Type B pancreatic cell (in vitro differentiated cells): Measurements from ENCODE around the gene SLC25A30. TPM values are rescaled to one million over a fixed set of nuclear protein-coding genes. Genes with fewer than 3 reads are reported as not detected.

Source experiments
- DNase-seq: peaks from one replicate; pipeline ENCODE4 v3.0.0; 2021; ENCODE audit warnings: mixed read lengths; ENCODE audit not compliant: unreplicated experiment; ENCODE audit errors: extremely low spot score
- H3K27ac Mint-ChIP-seq: 2 replicates; pipeline ENCODE4 v1.8.0; 2021; ENCODE audit warnings: mild to moderate bottlenecking, mixed read lengths
- H3K27me3 Mint-ChIP-seq: 2 replicates; pipeline ENCODE4 v1.8.0; 2021; ENCODE audit warnings: mixed read lengths
- H3K36me3 Mint-ChIP-seq: 2 replicates; pipeline ENCODE4 v1.8.0; 2021; ENCODE audit warnings: mixed read lengths
- H3K4me1 Mint-ChIP-seq: one replicate; pipeline ENCODE4 v1.8.0; 2021; ENCODE audit warnings: mixed read lengths; ENCODE audit not compliant: unreplicated experiment
- H3K4me3 Mint-ChIP-seq: 2 replicates; pipeline ENCODE4 v1.8.0; 2021; ENCODE audit warnings: mild to moderate bottlenecking, mixed read lengths
- H3K9me3 Mint-ChIP-seq: 2 replicates; pipeline ENCODE4 v1.8.0; 2021; ENCODE audit warnings: mixed read lengths
- total RNA-seq: library from RNA; stranded (reverse); gene quantifications from 2 replicates; pipeline ENCODE4 v1.2.1, GENCODE V29; 2021; ENCODE audit warnings: low replicate concordance
- TF ChIP-seq, protein P1 (sequence below): fragments of 200-600 bp; sonication (generic); conservative IDR thresholded peaks from 2 replicates; pipeline ENCODE4 v1.5.0; 2021; ENCODE audit warnings: antibody characterized with exemption, mild to moderate bottlenecking

SLC25A30 gene
- total RNA-seq, 1 donor from 2014 or later = 7.6 TPM

DNA sequence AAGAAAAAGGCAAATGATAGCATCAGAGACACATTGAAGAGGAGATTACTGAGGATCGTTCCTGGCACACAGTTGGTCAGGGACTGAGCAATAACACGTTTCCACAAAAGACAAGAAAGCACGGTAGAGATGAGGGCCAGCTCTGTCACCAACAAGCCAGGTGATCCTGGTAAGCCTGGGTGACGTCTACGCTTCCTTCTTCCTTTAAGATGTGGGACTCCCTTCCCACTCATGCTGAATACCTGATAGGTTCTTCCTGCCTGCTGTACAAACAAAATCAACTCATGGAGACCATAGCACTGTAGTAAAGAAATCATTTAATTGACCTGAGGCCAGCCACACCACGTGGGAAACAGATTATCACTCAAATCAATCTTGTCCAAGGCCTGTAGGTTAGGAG, 26.9 kb upstream of the SLC25A30 start:
- peaks cover 10% of the 10 kb centered on the region for H3K4me1 Mint-ChIP-seq
- H3K27ac Mint-ChIP-seq = no peak overlapping the region
- TF ChIP-seq, protein P1, sequence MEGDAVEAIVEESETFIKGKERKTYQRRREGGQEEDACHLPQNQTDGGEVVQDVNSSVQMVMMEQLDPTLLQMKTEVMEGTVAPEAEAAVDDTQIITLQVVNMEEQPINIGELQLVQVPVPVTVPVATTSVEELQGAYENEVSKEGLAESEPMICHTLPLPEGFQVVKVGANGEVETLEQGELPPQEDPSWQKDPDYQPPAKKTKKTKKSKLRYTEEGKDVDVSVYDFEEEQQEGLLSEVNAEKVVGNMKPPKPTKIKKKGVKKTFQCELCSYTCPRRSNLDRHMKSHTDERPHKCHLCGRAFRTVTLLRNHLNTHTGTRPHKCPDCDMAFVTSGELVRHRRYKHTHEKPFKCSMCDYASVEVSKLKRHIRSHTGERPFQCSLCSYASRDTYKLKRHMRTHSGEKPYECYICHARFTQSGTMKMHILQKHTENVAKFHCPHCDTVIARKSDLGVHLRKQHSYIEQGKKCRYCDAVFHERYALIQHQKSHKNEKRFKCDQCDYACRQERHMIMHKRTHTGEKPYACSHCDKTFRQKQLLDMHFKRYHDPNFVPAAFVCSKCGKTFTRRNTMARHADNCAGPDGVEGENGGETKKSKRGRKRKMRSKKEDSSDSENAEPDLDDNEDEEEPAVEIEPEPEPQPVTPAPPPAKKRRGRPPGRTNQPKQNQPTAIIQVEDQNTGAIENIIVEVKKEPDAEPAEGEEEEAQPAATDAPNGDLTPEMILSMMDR = no peak
- H3K4me3 Mint-ChIP-seq = no peak overlapping the region
- no peaks in the 10 kb centered on the region for H3K36me3 Mint-ChIP-seq
- H3K27me3 Mint-ChIP-seq = peaks cover 18% of the 10 kb centered on the region
- DNase-seq = no peak
- no peaks in the 10 kb centered on the region for H3K9me3 Mint-ChIP-seq

GRCh38 chr13:45441633-45442032, 23.5 kb upstream of the SLC25A30 start:
- Mint-ChIP-seq H3K9me3 (no peaks in the 10 kb centered on the region), H3K27me3 (peaks cover 9% of the 10 kb centered on the region), H3K4me1 (peaks cover 4% of the 10 kb centered on the region), H3K4me3 (no peak overlapping the region), H3K36me3 (no peaks in the 10 kb centered on the region), H3K27ac (no peak overlapping the region)
- no peak for DNase-seq
- TF ChIP-seq, protein P1 = no peak

DNA sequence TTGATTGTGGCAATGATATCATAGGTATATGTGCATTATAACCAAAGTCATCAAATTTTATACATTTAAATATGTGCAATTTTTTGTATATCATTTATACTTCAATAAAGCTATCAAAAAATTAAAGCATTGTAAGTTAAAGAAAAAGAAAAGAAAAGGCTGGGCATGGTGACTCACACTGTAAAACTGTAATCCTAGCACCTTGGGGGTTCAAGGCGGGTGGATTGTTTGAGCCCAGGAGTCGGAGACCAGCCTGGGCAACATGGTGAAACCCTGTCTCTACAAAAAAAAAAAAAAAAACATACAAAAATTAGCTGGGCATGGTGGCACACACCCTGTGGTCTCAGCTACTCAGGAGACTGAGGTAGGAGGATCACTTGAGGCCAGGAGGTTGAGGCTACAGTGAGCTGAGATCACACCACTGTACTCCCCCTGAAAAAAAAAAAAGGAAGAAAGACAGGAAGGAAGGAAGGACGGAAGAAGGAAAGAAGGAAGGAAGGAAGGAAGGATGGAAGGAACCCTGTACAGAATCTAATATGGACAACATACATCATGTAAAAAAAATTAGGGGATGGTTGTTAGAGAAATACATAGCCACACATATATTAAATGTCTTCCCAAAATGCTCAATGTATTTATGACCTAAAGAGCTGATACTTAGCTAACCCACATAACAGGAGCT, 21.7 kb upstream of the SLC25A30 start:
- no peak for DNase-seq
- Mint-ChIP-seq H3K4me3 (no peak overlapping the region), H3K27me3 (peaks cover 3% of the 10 kb centered on the region), H3K9me3 (no peaks in the 10 kb centered on the region), H3K27ac (no peak overlapping the region), H3K36me3 (no peaks in the 10 kb centered on the region), H3K4me1 (peaks cover 4% of the 10 kb centered on the region)
- TF ChIP-seq, protein P1 = no peak

DNA sequence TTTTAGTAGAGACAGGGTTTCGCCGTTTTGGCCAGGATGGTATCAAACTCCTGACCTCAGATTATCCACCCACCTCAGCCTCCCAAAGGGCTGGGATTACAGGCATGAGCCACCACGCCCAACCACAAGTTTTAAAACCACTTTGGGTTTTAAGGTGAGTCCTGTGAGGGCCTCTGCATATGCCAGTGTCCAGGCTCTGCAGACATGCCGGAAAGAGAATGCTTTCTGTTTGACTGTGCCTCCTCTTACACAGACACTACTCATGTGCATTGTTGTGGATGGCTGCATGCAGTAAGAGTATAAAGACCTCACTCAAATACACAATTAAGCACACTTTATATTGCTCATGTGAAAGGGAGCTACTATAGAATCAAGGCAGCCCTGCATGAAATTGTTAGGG, 20.8 kb upstream of the SLC25A30 start:
- no peak overlapping the region for H3K4me3 Mint-ChIP-seq
- H3K4me1 Mint-ChIP-seq = peaks cover 4% of the 10 kb centered on the region
- DNase-seq = no peak
- no peaks in the 10 kb centered on the region for H3K36me3 Mint-ChIP-seq
- no peaks in the 10 kb centered on the region for H3K27me3 Mint-ChIP-seq
- TF ChIP-seq, protein P1 = no peak
- H3K9me3 Mint-ChIP-seq = no peaks in the 10 kb centered on the region
- no peak overlapping the region for H3K27ac Mint-ChIP-seq

- Mint-ChIP-seq H3K27me3 (no peaks in the 10 kb centered on the region), H3K9me3 (no peaks in the 10 kb centered on the region), H3K4me3 (no peak overlapping the region), H3K27ac (no peak overlapping the region), H3K4me1 (peaks cover 8% of the 10 kb centered on the region), H3K36me3 (no peaks in the 10 kb centered on the region)
- DNase-seq = no peak
- TF ChIP-seq, protein P1 = no peak
Measured at GRCh38 chr13:45437947-45438346, 19.8 kb upstream of the SLC25A30 start.

DNA sequence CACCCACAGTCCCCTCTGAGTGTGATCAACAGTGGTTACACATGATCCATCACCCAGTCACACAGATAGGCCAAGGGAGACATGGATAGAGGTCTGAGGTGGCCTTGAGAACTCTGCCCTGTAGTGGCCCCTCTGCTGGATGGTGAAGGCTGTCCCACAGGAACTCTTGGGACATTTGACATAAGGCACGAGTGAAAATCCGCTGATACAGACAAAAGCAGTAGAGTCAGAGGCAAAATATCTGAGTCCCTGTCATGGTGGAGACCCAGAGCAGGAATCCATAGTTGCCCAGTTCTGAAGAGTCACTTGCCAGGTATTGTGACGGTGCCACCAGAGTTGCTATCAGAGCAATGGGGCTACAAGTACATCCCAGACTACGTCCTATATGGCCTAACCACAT, 18.8 kb upstream of the SLC25A30 start:
- Mint-ChIP-seq H3K9me3 (no peaks in the 10 kb centered on the region), H3K4me1 (peaks cover 8% of the 10 kb centered on the region), H3K36me3 (no peaks in the 10 kb centered on the region), H3K4me3 (no peak overlapping the region), H3K27me3 (no peaks in the 10 kb centered on the region), H3K27ac (no peak overlapping the region)
- TF ChIP-seq, protein P1 = no peak
- no peak for DNase-seq
